NB4 (cell line): ENCODE results near the gene TELO2.

ENCODE experiments used
- POLR2A ChIP-seq: IDR thresholded peaks from 2 replicates; pipeline ENCODE4 v1.6.1; 2011; ENCODE audit warnings: mild to moderate bottlenecking; ENCODE audit not compliant: insufficient read length; ENCODE audit errors: extremely low read depth
- TF ChIP-seq, protein P1 (sequence below): IDR thresholded peaks from one replicate; pipeline ENCODE4 v1.5.1; 2012; ENCODE audit warnings: low read depth, low read length

- TF ChIP-seq, protein P1, sequence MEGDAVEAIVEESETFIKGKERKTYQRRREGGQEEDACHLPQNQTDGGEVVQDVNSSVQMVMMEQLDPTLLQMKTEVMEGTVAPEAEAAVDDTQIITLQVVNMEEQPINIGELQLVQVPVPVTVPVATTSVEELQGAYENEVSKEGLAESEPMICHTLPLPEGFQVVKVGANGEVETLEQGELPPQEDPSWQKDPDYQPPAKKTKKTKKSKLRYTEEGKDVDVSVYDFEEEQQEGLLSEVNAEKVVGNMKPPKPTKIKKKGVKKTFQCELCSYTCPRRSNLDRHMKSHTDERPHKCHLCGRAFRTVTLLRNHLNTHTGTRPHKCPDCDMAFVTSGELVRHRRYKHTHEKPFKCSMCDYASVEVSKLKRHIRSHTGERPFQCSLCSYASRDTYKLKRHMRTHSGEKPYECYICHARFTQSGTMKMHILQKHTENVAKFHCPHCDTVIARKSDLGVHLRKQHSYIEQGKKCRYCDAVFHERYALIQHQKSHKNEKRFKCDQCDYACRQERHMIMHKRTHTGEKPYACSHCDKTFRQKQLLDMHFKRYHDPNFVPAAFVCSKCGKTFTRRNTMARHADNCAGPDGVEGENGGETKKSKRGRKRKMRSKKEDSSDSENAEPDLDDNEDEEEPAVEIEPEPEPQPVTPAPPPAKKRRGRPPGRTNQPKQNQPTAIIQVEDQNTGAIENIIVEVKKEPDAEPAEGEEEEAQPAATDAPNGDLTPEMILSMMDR, result no peak
- TF ChIP-seq POLR2A, result no peak
Measured at GRCh38 chr16:1481906-1482835, 11.0 kb upstream of the TELO2 start.
